GM12872 (cell line): ENCODE results near the gene SYNPO2L.
"Not testable (repeated sequence)": the region's sequence is repeated elsewhere in the genome, so short reads cannot be mapped to it uniquely, and the experiment has no call there.

Experiments used
- TF ChIP-seq, protein P1 (sequence below): IDR thresholded peaks from 3 replicates; pipeline ENCODE4 v1.5.1; 2011; ENCODE audit warnings: low read depth, mild to moderate bottlenecking, low read length, moderate library complexity; ENCODE audit not compliant: insufficient read depth

Gene SYNPO2L

GRCh38 chr10:73655990-73656298 is at the start of gene SYNPO2L:
Gene SYNPO2L (minus strand): TSS chr10:73656029. CDS start chr10:73655922, 107 bp downstream.
- TF ChIP-seq, protein P1, sequence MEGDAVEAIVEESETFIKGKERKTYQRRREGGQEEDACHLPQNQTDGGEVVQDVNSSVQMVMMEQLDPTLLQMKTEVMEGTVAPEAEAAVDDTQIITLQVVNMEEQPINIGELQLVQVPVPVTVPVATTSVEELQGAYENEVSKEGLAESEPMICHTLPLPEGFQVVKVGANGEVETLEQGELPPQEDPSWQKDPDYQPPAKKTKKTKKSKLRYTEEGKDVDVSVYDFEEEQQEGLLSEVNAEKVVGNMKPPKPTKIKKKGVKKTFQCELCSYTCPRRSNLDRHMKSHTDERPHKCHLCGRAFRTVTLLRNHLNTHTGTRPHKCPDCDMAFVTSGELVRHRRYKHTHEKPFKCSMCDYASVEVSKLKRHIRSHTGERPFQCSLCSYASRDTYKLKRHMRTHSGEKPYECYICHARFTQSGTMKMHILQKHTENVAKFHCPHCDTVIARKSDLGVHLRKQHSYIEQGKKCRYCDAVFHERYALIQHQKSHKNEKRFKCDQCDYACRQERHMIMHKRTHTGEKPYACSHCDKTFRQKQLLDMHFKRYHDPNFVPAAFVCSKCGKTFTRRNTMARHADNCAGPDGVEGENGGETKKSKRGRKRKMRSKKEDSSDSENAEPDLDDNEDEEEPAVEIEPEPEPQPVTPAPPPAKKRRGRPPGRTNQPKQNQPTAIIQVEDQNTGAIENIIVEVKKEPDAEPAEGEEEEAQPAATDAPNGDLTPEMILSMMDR = no peak

GRCh38 chr10:73697675-73698159 is 41.9 kb upstream of the SYNPO2L start, which contains the start of gene AGAP5:
Gene AGAP5 (minus strand): TSS chr10:73698109. CDS start chr10:73697755, 354 bp downstream.
- TF ChIP-seq, protein P1 = not testable (repeated sequence)

DNA sequence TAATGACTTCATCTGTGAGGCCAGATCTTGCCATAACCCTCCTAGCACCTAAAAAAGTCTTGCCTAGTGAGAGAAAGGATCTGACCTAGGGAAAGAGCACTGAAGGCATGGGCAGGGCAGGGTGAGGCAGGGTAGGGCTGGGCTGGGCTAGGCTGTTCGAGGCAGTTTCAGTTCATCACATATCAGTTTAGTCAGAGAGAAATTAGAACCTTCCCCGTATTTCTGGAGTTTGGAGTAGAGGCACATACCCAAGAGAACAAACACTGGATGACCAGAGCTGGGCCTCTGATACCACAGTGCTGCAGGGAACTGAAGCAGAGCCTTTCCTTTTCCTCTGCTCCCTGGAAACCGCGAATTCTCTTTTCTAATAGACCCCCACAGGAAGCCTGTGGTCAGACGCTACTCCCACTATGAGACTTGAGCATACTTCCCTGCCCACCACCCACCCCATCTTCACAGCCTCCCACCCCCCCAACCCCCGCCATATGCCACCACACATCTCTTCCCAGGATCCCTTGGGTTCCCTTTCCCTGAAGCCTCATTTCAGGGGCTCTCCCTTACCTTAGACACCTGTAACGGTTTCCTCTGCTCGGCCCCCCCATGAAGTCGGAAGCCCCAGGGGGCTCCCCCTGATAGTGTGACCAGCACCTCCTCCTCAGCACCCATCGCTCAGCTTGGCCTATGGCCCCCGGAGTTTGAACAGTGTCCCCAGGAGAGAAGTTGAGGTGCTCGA is 406 bp downstream of the SYNPO2L start:
- TF ChIP-seq, protein P1 = no peak

DNA sequence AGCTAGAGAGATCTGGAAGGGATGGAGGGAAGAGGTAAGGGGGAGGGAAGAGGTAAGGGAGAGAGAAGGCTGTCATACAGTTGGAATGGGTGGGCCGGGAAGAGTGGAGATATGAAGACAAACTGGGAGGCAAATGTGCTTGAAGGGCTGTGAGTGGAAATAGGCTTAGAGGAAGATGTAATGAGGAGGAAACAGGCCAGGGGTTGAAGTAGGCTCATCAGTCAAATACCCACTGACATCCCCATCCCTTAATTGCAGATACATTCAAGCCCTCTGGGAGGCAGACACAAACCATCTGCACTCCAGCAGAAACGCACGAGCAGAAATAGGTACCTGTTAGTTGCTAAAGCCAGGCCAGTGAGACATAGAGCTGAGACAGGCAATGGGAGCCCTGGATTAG is 2.1 kb downstream of the SYNPO2L start:
- TF ChIP-seq, protein P1 = no peak; the same call in 2 of the 3 replicates

GRCh38 chr10:73653195-73653594 is 2.6 kb downstream of the SYNPO2L start:
- TF ChIP-seq, protein P1 = no peak

GRCh38 chr10:73650537-73651331 is 5.1 kb downstream of the SYNPO2L start:
- TF ChIP-seq, protein P1 = no peak

DNA sequence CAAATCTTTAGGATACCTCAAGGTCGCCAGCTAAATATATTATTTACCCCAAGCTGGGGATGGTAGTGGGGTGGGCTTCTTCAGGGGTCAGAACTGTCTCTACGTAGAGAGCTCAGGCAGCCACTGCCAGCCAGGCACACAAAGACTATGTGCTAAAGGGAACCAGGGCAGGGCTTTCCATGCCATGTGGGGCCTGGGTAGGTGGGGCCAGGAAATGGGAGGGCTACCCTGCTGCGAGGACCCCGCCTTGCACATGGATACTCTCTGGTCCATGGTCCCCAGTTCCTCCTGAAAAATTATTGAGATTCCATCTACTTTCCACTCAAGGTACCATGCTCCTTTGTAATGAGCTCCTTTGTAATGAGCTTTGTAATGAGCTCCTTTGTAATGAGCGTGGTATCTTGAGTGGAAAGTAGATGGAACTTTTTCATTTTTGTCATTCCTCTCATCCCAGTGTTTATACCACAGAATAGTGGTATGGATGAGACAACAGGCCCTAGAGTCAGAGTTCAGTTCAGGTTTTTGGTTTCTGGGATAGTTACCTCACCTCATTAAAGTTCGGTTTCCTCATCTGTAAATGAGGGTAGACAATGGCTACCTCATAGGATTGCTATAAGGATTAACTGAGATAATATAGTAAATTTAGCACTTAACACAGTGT is 5.8 kb downstream of the SYNPO2L start:
- TF ChIP-seq, protein P1 = no peak
